Muscle layer of duodenum (tissue), 2 donors: ENCODE results near the gene MATN1.
"Not testable (repeated sequence)": the region's sequence is repeated elsewhere in the genome, so short reads cannot be mapped to it uniquely, and the experiment has no call there.

ENCODE experiments used
- H3K27ac ChIP-seq: one replicate; pipeline ENCODE4 v1.7.0; 2013; ENCODE audit warnings: mild to moderate bottlenecking, low read length
- H3K27me3 ChIP-seq: one replicate; pipeline ENCODE4 v1.7.0; 2013; ENCODE audit warnings: low read depth, mild to moderate bottlenecking, control low read depth, low read length
- H3K36me3 ChIP-seq, 2 donors: one replicate each; pipeline ENCODE4 v1.7.0; 2013; ENCODE audit warnings: low read length in 2 of 2, control low read depth in 1 of 2, mild to moderate bottlenecking in 1 of 2; ENCODE audit not compliant: insufficient read depth in 2 of 2, control insufficient read depth in 1 of 2
- H3K4me1 ChIP-seq, 2 donors: one replicate each; pipeline ENCODE4 v1.7.0; 2013; ENCODE audit warnings: low read length in 2 of 2, mild to moderate bottlenecking in 2 of 2, control low read depth in 1 of 2, moderate library complexity in 1 of 2; ENCODE audit not compliant: insufficient read depth in 2 of 2, control insufficient read depth in 1 of 2
- H3K4me3 ChIP-seq, 2 donors: one replicate each; pipeline ENCODE4 v1.7.0; 2013; ENCODE audit warnings: low read length in 2 of 2, low read depth in 1 of 2, mild to moderate bottlenecking in 1 of 2
- H3K9me3 ChIP-seq, 2 donors: one replicate each; pipeline ENCODE4 v1.7.0; 2013; ENCODE audit warnings: low read length in 2 of 2, control low read depth in 1 of 2, mild to moderate bottlenecking in 1 of 2; ENCODE audit not compliant: control insufficient read depth in 1 of 2
- donor health status: healthy.

Gene MATN1, protein sequence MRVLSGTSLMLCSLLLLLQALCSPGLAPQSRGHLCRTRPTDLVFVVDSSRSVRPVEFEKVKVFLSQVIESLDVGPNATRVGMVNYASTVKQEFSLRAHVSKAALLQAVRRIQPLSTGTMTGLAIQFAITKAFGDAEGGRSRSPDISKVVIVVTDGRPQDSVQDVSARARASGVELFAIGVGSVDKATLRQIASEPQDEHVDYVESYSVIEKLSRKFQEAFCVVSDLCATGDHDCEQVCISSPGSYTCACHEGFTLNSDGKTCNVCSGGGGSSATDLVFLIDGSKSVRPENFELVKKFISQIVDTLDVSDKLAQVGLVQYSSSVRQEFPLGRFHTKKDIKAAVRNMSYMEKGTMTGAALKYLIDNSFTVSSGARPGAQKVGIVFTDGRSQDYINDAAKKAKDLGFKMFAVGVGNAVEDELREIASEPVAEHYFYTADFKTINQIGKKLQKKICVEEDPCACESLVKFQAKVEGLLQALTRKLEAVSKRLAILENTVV

DNA sequence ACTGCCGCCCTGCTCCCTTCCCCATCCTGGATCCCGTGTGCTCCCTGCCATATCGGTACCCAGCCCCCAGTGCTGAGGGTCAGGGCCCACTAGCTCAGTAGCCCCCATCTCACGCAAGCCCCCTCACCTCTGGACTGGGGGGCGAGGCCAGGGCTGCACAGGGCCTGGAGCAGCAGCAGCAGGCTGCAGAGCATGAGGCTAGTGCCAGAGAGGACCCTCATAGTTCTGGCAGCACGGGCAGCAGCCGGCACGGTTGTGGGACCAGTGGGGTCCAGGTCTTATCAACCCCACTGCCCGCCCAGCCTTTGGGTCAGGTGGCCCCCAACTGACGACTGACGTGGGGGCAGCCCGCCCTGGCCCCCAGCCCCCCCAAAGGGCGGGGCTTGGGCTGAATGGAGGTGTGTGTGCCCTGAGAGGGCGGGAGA is at the start of gene MATN1:
MATN1 (minus strand) TSS at position 255 of the 425 bp plus-strand sequence; CDS start at position 221, 34 bp downstream.
- Histone ChIP-seq H3K36me3 (peaks cover 6 to 14% of the 10 kb centered on the region in 2 donors), H3K4me1 (peaks cover 3 to 6% of the 10 kb centered on the region in 2 donors), H3K27ac (no peak within 1 kb of the TSS), H3K27me3 (no peaks in the 10 kb centered on the region), H3K4me3 (no peak within 1 kb of the TSS), H3K9me3 (no peaks in the 10 kb centered on the region)

DNA sequence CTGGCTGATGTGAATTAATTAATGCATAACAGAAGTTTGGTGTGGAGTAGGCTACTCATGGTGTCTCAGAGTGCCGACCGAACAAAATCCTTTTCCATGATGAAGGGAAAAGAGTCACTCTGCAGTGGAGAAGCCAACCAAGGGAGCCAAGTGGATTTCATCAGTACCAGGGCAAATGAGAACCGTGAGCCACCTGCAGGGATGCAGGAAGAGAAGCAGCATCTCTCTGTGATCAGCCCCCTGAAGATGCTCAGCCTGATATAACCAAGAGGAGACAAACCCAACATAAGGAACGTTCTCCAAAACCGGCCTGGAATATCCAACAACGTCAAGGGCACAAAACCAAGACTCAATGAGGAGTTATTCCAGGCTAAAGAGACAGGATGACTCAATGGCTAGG is 47.6 kb upstream of the MATN1 start:
- Histone ChIP-seq H3K4me3 (no peak overlapping the region), H3K27ac (no peak overlapping the region), H3K27me3 (no peaks in the 10 kb centered on the region), H3K9me3 (no peaks in the 10 kb centered on the region), H3K4me1 (no peaks in the 10 kb centered on the region), H3K36me3 (no peaks in the 10 kb centered on the region)

DNA sequence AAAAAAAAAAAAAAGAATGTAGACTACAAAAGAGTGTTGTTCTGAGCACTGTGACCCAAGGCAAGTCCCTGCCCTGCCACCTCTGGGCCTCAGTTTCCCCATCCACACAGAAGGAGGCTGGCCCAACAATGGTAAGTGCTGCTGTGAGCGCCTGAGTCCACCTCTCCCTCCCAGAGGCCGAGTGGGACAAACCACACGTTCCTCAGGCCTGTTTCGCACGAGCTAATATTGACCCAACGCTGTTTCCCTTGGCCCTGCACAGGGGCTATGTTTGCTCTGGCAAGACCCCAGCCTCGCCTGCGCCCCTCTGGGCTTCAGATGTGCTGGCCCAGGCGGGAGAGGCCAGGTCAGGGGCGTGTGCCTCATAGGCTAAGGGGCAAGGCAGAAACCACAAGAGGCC is 46.8 kb upstream of the MATN1 start:
- Histone ChIP-seq H3K27ac (no peak overlapping the region), H3K4me3 (no peak overlapping the region), H3K4me1 (no peaks in the 10 kb centered on the region), H3K9me3 (no peaks in the 10 kb centered on the region), H3K36me3 (no peaks in the 10 kb centered on the region), H3K27me3 (no peaks in the 10 kb centered on the region)

DNA sequence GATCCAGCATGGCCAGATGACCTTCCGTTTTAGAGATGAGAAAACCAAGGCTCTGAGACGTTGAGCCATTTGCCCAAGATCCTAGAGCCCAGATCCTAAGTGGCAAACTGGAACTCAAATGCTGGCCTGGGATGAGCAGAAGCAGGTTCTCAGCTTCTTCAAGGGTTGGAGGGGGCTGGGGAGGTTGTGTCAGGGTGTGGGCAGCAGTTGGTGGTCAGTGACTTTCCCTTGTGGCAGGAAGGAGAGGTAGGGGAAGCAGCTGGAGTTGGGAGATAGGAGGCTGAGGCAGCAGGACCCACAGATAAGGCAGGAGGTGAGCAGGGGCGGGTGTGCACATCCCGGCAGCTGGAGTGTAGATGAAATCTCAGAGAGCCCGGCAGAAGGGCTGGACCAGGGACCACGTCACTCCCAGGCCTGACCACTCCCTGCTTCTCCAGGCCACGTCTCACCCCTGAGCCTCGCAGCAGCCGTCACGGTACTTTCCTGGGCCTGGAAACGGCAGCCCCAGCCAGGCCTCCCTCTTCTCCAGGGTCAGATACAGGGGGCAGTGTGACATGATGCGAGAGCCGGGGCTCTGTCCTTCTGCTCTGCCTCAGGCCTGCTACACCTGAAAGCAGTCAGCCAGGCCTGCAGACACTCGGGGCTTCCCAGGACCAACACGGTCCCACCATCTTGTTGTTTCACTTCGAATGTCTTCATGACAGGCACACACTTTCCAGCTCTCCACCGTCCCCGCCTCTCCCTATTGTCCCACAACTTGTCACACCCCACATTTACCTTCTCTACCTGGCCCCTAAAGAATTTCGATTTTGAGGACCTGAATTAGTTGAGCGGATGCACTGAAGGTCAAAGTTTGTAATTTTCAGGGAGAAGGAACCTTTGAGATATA is 45.7 kb upstream of the MATN1 start:
- H3K4me1 ChIP-seq, result no peaks in the 10 kb centered on the region
- H3K27me3 ChIP-seq, result no peaks in the 10 kb centered on the region
- no peak overlapping the region for H3K4me3 ChIP-seq
- H3K36me3 ChIP-seq, result no peaks in the 10 kb centered on the region
- no peaks in the 10 kb centered on the region for H3K9me3 ChIP-seq
- no peak overlapping the region for H3K27ac ChIP-seq

DNA sequence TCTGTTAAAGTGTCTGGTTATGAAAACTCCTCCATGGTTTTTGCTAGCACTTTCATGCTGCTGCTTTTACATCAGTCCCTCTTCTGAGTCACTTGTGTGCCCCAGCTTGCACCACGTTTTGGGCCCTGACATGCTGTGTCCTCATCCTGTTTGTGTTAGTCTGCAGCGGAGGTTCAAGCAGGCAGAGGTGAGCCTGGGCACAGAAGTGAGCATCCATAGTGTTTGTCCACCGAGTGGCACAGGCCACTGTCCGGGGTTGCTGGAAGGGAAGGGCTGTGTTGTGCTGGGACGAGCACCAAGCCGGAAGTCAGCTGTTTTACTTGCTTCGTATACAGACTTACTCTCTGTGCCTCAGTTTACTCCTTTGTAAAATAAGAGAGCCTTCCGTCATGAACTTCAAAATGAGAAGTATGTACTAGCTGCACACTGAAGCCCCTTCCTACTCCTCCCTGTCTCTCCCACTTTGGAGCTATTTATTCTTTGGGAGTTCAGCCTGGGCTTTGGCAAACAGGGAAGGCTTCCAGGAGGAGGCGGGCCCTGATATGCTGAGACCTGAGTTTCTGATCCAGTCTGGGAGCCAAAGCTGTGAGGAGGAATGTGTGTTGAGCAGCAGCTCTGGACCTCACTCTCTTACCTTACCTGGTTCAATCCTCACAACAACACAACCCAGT is 44.9 kb upstream of the MATN1 start:
- Histone ChIP-seq H3K27me3 (no peaks in the 10 kb centered on the region), H3K4me1 (no peaks in the 10 kb centered on the region), H3K9me3 (no peaks in the 10 kb centered on the region), H3K36me3 (no peaks in the 10 kb centered on the region), H3K4me3 (no peak overlapping the region), H3K27ac (no peak overlapping the region)

DNA sequence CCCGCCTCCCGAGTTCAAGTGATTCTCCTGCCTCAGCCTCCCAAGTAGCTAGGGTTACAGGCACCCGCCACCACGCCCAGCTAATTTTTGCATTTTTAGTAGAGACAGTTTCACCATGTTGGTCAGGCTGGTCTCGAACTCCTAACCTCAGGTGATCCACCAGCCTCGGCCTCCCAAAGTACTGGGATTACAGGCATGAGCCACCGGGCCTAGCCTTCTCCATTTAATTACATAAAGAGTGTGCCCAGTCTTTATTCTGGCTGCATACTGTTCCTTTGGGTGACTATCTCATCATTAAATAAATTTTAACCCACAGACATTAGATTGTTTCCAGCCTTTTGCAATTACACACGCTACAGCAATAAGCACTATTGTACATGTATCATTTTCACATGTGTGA is 43.6 kb upstream of the MATN1 start:
- H3K27me3 ChIP-seq, H3K4me3 ChIP-seq, H3K36me3 ChIP-seq, H3K27ac ChIP-seq, H3K4me1 ChIP-seq, H3K9me3 ChIP-seq: not testable (repeated sequence)

DNA sequence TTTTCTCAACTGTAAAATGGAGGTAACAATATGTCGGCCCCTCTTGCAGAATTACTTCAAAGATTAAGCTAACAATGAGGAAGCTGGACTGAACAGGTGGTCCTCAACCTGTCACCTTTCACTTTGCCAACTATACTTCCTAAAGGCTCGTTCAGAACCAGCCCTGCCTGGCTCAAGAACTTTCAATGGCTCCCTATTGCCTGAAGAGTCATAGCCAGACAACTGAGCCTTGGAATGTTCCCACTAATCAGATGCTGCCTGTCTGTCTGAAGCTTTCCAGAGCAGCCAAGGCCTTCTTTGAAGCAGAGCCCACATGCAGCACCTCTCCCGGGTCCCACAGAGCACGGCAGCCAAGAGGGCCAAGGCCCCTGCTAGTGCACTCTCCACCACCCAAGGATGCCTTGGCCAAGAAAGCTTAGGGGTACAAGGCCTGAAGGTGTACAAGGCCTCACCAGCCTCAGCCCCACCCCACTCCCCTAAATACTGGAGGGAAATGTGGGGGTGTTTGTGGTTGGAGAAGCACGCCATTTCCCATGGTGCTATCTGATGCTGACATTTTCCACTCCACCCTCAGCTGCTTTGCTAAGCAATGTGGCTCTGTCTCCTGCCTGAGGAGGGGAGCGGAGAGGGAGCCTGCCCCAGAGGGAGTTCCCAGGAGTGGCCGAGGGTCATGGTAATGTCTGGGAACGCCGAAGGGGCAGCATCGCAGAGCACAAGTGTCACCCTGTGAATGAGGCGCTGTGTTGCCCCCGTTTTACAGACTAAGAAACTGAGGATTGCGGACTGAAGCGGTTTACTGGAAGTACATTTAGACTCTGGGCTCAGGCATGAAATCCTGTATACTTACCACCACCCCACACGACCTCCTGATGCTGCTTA is 42.4 kb upstream of the MATN1 start:
- Histone ChIP-seq H3K27ac (no peak overlapping the region), H3K9me3 (no peaks in the 10 kb centered on the region), H3K36me3 (no peaks in the 10 kb centered on the region), H3K4me1 (peaks cover 0 to 8% of the 10 kb centered on the region in 2 donors), H3K27me3 (no peaks in the 10 kb centered on the region), H3K4me3 (no peak overlapping the region)

DNA sequence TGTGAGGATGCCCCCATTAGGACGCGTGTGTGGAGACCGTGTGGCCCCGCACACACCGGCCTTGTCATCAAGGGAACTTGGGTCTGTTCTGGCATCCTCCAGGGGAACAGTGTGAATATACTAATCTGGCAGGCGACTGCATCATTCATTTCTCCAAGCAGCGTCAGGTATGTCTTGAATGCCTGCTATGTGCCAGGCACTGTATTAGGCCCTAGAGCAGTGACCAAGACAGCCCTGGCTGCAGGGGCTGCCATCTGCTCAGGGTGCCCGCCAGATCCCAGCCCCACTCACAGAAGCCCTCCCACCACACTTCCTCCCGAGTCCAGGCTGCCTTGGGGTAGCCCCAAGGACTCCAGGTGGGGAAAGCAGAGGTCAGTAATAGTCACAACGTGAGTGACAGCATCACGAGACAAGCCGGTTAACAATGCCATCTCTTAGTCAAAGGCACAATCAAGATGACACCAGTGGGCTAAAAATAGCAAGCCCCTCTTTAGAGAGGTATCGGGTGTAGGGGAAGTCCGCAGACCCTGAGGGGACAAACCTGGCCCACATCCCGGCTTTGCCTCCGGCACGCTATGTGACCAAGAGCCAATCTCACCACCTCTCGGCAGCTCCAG is 41.7 kb upstream of the MATN1 start:
- Histone ChIP-seq H3K4me3 (no peak overlapping the region), H3K4me1 (peaks cover 0 to 8% of the 10 kb centered on the region in 2 donors), H3K27me3 (no peaks in the 10 kb centered on the region), H3K27ac (no peak overlapping the region), H3K36me3 (no peaks in the 10 kb centered on the region), H3K9me3 (no peaks in the 10 kb centered on the region)

DNA sequence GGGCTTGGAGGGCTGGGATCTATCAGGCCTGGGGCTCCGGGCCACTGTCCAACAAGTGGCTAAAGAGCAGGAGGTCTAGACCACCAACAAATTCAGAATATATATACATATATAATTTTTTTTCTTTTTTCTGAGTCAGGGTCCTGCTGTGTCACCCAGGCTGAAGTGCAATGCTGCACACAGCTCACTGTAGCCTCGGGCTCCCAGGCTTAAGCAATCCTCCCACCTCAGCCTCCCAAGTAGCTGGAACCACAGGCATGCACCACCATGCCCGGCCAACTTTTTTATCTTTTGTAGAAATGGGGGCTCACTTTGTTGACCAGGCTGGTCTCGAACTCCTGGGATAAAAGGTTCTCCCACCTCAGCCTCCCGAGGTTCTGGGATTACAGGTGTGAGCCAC is 41.0 kb upstream of the MATN1 start:
- Histone ChIP-seq H3K4me3 (no peak overlapping the region), H3K4me1 (peaks cover 0 to 8% of the 10 kb centered on the region in 2 donors), H3K36me3 (no peaks in the 10 kb centered on the region), H3K27me3 (no peaks in the 10 kb centered on the region), H3K9me3 (no peaks in the 10 kb centered on the region), H3K27ac (no peak overlapping the region)

DNA sequence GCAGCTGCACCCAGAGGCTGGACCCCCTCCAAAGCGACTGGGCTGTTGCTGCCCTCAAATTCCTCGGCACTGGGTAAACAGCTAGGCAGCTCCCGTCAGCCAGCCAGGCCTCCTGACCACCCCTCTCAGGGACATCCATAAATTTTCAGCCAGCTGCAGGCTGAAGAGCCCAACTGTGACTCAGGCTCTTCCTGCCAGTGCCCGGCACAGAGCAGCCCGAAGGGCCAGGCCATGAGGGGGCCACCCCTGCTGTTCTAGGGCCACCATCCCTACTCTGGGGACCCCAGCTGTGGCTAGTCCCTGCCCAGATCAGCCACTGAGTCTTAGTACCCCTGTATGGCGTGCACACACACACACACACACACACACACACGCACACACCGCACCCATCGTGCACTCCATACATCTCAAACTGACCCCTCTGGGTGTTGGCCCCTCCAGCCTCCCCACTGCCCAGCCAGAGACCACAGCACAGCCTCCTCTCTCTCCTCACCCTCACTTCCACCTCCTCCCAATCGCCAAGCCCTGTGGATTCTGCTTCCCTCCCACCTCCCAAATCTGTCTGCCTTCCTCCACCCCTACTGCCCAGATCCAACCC is 40.4 kb upstream of the MATN1 start:
- Histone ChIP-seq H3K4me1 (peaks cover 0 to 8% of the 10 kb centered on the region in 2 donors), H3K27ac (no peak overlapping the region), H3K36me3 (no peaks in the 10 kb centered on the region), H3K9me3 (no peaks in the 10 kb centered on the region), H3K4me3 (no peak overlapping the region), H3K27me3 (no peaks in the 10 kb centered on the region)
